Neuronal stem cell (in vitro differentiated cells): Measurements from ENCODE around the gene DGKG.

Source experiments
- DNase-seq: peaks from one replicate; pipeline ENCODE4 v3.0.0-alpha.2; 2013; ENCODE audit warnings: low spot score
- H2AFZ ChIP-seq: one replicate; pipeline ENCODE4 v1.6.1; 2013; ENCODE audit warnings: mild to moderate bottlenecking, low read length, inconsistent platforms
- H2AK5ac ChIP-seq: 2 replicates; pipeline ENCODE4 v1.6.1; 2013; ENCODE audit warnings: low read depth, mild to moderate bottlenecking, inconsistent platforms, low read length, moderate library complexity, mixed read lengths
- H2BK120ac ChIP-seq: 2 replicates; pipeline ENCODE4 v1.6.1; 2013; ENCODE audit warnings: low read depth, mild to moderate bottlenecking, inconsistent platforms, low read length, moderate library complexity, mixed read lengths
- H2BK12ac ChIP-seq: one replicate; pipeline ENCODE4 v1.6.1; 2013; ENCODE audit warnings: low read length, inconsistent platforms
- H2BK15ac ChIP-seq: 2 replicates; pipeline ENCODE4 v1.6.1; 2013; ENCODE audit warnings: mild to moderate bottlenecking, low read length, inconsistent platforms, mixed read lengths
- H2BK5ac ChIP-seq: one replicate; pipeline ENCODE4 v1.6.1; 2013; ENCODE audit warnings: inconsistent platforms, mild to moderate bottlenecking, low read length, moderate library complexity
- H3K14ac ChIP-seq: one replicate; pipeline ENCODE4 v1.6.1; 2013; ENCODE audit warnings: low read length, inconsistent platforms
- H3K18ac ChIP-seq: 2 replicates; pipeline ENCODE4 v1.6.1; 2013; ENCODE audit warnings: low read length, inconsistent platforms
- H3K23ac ChIP-seq: 2 replicates; pipeline ENCODE4 v1.6.1; 2013; ENCODE audit warnings: low read depth, mild to moderate bottlenecking, mixed read lengths, low read length, inconsistent platforms; ENCODE audit not compliant: poor library complexity
- H3K27ac ChIP-seq: replicated peaks from 3 replicates; pipeline ENCODE4 v1.5.1; 2013; ENCODE audit warnings: low read length, inconsistent platforms
- H3K27me3 ChIP-seq, 3 experiments: 2 replicates each; pipeline ENCODE4 v1.6.1; 2013; ENCODE audit warnings: low read length in 3 of 3, mild to moderate bottlenecking in 2 of 3, inconsistent platforms in 1 of 3, low read depth in 1 of 3, mixed read lengths in 1 of 3, moderate library complexity in 1 of 3; ENCODE audit not compliant: control insufficient read depth in 3 of 3, insufficient read depth in 3 of 3
- H3K36me3 ChIP-seq, 2 donors: replicated peaks in 1 of 2; 2 replicates each; pipeline ENCODE4 v1.6.1; 2013; ENCODE audit warnings: low read length in 2 of 2; ENCODE audit not compliant: control insufficient read depth in 2 of 2, insufficient read depth in 2 of 2
- H3K4ac ChIP-seq: 2 replicates; pipeline ENCODE4 v1.6.1; 2013; ENCODE audit warnings: inconsistent platforms, mild to moderate bottlenecking, low read length, moderate library complexity
- H3K4me1 ChIP-seq, 2 donors: 1 replicate in 1 of 2; 2 replicates in 1 of 2; pipeline ENCODE4 v1.6.1; 2013; ENCODE audit warnings: low read length in 2 of 2, low read depth in 1 of 2; ENCODE audit not compliant: control insufficient read depth in 2 of 2, insufficient read depth in 1 of 2
- H3K4me2 ChIP-seq: one replicate; pipeline ENCODE4 v1.6.1; 2013; ENCODE audit warnings: mild to moderate bottlenecking, low read length, inconsistent platforms; ENCODE audit not compliant: insufficient read depth, poor library complexity, severe bottlenecking
- H3K4me3 ChIP-seq, 2 donors: 2 replicates each; pipeline ENCODE4 v1.5.1; 2013; ENCODE audit warnings: low read length in 2 of 2, mild to moderate bottlenecking in 2 of 2, inconsistent platforms in 1 of 2, moderate library complexity in 1 of 2
- H3K79me1 ChIP-seq: one replicate; pipeline ENCODE4 v1.6.1; 2013; ENCODE audit warnings: low read depth, mild to moderate bottlenecking, inconsistent platforms, low read length, moderate library complexity
- H3K9ac ChIP-seq: one replicate; pipeline ENCODE4 v1.6.1; 2013; ENCODE audit warnings: mild to moderate bottlenecking, low read depth, low read length, inconsistent platforms; ENCODE audit not compliant: poor library complexity
- H3K9me3 ChIP-seq, 2 donors: replicated peaks in 1 of 2; 2 replicates each; pipeline versions ENCODE3 to v1.6.1; 2013; ENCODE audit warnings: low read length in 2 of 2, mild to moderate bottlenecking in 2 of 2, inconsistent platforms in 1 of 2, low read depth in 1 of 2, mixed read lengths in 1 of 2, moderate library complexity in 1 of 2; ENCODE audit not compliant: control insufficient read depth in 2 of 2, insufficient read depth in 1 of 2
- H4K8ac ChIP-seq: one replicate; pipeline ENCODE4 v1.6.1; 2013; ENCODE audit warnings: low read depth, mild to moderate bottlenecking, inconsistent platforms, low read length, moderate library complexity
- H4K91ac ChIP-seq: one replicate; pipeline ENCODE4 v1.6.1; 2013; ENCODE audit warnings: low read length, low read depth, mild to moderate bottlenecking, inconsistent platforms; ENCODE audit not compliant: poor library complexity
- WGBS, 2 donors: extraction: QIAGEN DNeasy Blood & Tissue Kit; methylation state at CpG; one replicate each; pipeline ENCODE4 v1.1.7; 2013; ENCODE audit warnings: missing lambda C conversion rate in 2 of 2, mixed read lengths in 1 of 2; ENCODE audit not compliant: insufficient read length in 2 of 2, insufficient replicate concordance in 1 of 2; ENCODE audit errors: extremely low coverage in 2 of 2; 5-methylcytosine and 5-hydroxymethylcytosine counted together

Gene DGKG

DNA sequence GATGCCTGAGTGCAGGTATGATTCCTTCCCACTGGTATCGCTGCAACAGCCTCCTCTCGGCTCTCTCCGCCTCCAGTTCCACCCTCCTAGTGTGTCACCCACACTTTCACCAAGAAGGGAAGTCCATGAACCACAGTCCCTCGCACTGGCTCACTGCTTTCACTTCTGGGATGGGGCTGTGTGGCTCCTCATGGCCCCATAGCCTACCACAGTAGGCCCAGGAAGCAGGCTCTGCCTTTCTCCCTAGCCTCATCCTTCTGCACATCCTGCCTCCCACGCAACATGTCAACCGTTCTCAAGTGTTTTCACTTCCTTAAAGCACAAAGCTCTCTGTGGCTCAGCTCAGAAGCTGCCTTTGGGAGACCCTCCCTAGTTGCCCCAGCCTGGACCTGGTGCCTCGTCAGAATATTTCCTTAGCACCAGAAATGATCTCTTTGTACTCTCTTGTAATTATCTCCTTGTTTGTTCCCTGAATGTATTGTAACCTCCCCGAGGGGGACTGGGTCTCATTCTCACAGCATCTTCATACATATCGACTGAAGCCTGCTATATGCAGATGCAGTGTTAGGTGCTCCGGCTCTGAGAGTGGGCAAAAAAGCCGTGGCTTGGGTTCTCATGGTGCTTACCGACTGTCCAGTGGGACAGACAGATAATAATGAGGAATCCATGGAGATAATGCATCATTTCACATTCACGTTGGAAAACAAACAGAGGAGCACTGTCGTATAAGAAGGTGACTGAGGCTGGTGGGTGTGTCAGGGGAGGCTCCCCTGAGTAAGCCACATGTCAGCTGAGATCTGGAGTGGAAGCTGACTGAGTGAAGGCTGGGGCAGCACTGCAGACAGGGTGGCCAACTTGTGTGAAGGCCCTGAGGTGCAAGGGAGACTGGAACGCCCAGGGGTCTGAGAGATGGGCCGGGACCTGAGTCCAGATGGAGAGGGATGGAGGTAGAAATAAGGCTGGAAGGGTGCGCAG lies 107.1 kb downstream of the DGKG start:
- no peak overlapping the region for H3K14ac ChIP-seq
- no peak overlapping the region for H2BK5ac ChIP-seq
- H3K9me3 ChIP-seq, result no peaks in the 10 kb centered on the region
- DNase-seq, result no peak
- H4K8ac ChIP-seq, result no peak overlapping the region
- no peak overlapping the region for H3K27ac ChIP-seq
- H3K27me3 ChIP-seq, result peaks cover 0 to 23% (median 0%) of the 10 kb centered on the region in 3 experiments
- WGBS, 2 donors, result no CpG with 5 or more reads among the region's 17 CpGs
- H3K4me3 ChIP-seq, result no peak overlapping the region
- no peak overlapping the region for H3K9ac ChIP-seq
- H2BK15ac ChIP-seq, result no peak overlapping the region
- no peak overlapping the region for H2AFZ ChIP-seq
- H3K36me3 ChIP-seq, result no peaks in the 10 kb centered on the region
- no peak overlapping the region for H3K4ac ChIP-seq
- H3K4me2 ChIP-seq, result no peak overlapping the region
- H3K79me1 ChIP-seq, result no peaks in the 10 kb centered on the region
- H2BK12ac ChIP-seq, result no peak overlapping the region
- H4K91ac ChIP-seq, result no peak overlapping the region
- H3K18ac ChIP-seq, result peak overlapping the region; percentile 16
- peaks cover 3 to 11% of the 10 kb centered on the region in 2 donors for H3K4me1 ChIP-seq
- H3K23ac ChIP-seq, result no peak overlapping the region
- no peak overlapping the region for H2BK120ac ChIP-seq
- no peak overlapping the region for H2AK5ac ChIP-seq

DNA sequence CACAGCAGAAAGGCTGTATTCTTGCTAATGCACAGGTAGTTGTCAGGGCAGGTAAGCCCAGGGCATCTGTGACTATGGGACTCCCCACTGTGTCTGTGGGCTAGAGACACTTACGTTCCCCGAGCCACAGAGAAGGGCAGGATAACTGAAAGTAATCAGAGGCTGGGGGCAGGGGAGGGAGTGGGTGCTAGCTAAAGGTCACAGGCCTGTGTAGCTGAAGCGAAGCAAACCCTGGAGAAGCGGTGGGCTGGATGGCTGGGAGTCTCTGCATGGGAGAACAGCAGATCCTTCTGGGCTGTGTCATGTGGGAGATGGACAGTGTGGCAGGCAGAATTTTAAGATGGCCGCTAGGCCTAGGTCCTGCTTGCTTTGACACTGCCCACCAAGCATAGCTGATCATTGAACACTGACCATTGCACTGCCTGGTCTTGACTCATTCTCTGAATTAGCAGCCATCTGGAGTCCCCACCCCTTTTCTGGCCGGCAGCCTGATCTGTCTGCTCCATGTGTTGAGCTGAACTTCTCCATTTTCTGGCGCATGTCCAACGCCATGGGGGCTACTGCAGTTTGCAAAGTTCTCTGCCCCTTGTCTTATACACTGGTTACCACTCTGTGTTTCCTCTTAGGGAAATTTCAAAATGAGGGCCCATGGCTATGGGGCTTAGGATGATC lies 110.0 kb downstream of the DGKG start:
- no peak overlapping the region for H4K8ac ChIP-seq
- H3K27me3 ChIP-seq, result peaks cover 0 to 21% (median 0%) of the 10 kb centered on the region in 3 experiments
- H2BK12ac ChIP-seq, result no peak overlapping the region
- no CpG with 5 or more reads among the region's 8 CpGs for WGBS, 2 donors
- DNase-seq, result no peak
- H2BK120ac ChIP-seq, result no peak overlapping the region
- no peak overlapping the region for H3K23ac ChIP-seq
- H3K18ac ChIP-seq, result no peak overlapping the region
- no peak overlapping the region for H3K4ac ChIP-seq
- no peaks in the 10 kb centered on the region for H3K9me3 ChIP-seq
- H3K4me2 ChIP-seq, result no peak overlapping the region
- H3K4me1 ChIP-seq, result peaks cover 0 to 2% of the 10 kb centered on the region in 2 donors
- H3K36me3 ChIP-seq, result no peaks in the 10 kb centered on the region
- no peak overlapping the region for H2AFZ ChIP-seq
- no peak overlapping the region for H4K91ac ChIP-seq
- no peak overlapping the region for H2BK15ac ChIP-seq
- H3K9ac ChIP-seq, result no peak overlapping the region
- no peak overlapping the region for H2AK5ac ChIP-seq
- H2BK5ac ChIP-seq, result no peak overlapping the region
- H3K4me3 ChIP-seq, result no peak overlapping the region
- no peaks in the 10 kb centered on the region for H3K79me1 ChIP-seq
- no peak overlapping the region for H3K14ac ChIP-seq
- no peak overlapping the region for H3K27ac ChIP-seq

DNA sequence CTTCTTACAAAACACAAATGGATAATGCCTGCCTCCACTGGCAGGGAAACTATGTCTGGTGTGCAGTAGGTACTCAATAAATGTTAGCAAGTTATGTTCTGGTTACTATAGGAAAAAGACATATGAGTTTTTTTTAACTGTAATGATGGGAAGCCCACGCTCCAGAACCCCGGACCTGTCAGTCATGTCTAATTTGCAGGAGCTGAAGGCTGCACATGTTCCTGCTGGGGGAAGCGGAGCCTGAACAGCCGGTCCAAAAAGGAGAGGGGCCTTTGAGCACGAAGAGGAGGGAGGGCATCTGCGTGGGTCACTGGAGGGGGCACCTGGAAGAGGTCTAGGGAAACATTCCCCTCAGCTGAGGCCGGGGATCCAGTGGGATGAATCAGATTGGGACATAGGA lies 113.2 kb downstream of the DGKG start:
- Histone ChIP-seq H2BK120ac (no peak overlapping the region), H3K23ac (no peak overlapping the region), H3K27ac (no peak overlapping the region), H2BK15ac (no peak overlapping the region), H2AFZ (no peak overlapping the region), H4K8ac (no peak overlapping the region), H3K79me1 (no peaks in the 10 kb centered on the region), H2BK5ac (no peak overlapping the region), H3K9me3 (no peaks in the 10 kb centered on the region), H3K4me1 (no peaks in the 10 kb centered on the region), H2BK12ac (no peak overlapping the region), H3K4ac (no peak overlapping the region), H3K4me3 (no peak overlapping the region), H4K91ac (no peak overlapping the region), H3K36me3 (no peaks in the 10 kb centered on the region), H3K18ac (no peak overlapping the region), H3K14ac (no peak overlapping the region), H3K27me3 (peaks cover 0 to 28% (median 0%) of the 10 kb centered on the region in 3 experiments), H3K9ac (no peak overlapping the region), H2AK5ac (no peak overlapping the region), H3K4me2 (no peak overlapping the region)
- DNase-seq, result no peak
- WGBS, 2 donors, result no CpG with 5 or more reads among the region's 7 CpGs
